Lower leg skin (tissue), 4 donors: ENCODE measurements around the gene PLCB1. TPM values are rescaled to one million over a fixed set of nuclear protein-coding genes. Genes with fewer than 3 reads are reported as not detected.

ENCODE experiments used
- DNase-seq, 2 donors: peaks; one replicate each; pipeline ENCODE4 v3.0.0-alpha.2; 2019; ENCODE audit warnings: low spot score in 2 of 2
- H3K4me3 ChIP-seq: fragments of 200-600 bp; sonication (generic); 2 replicates; pipeline ENCODE4 v1.5.1; 2017; ENCODE audit warnings: mild to moderate bottlenecking, low read depth; ENCODE audit not compliant: poor library complexity, severe bottlenecking
- POLR2A ChIP-seq, 2 donors: fragments of 450-650 bp; IDR thresholded peaks; one replicate each; pipeline ENCODE4 v1.6.1; 2016 to 2017; ENCODE audit warnings: antibody characterized with exemption in 2 of 2, mild to moderate bottlenecking in 1 of 2, moderate library complexity in 1 of 2
- WGBS, 2 donors: methylation state at CpG; one replicate each; pipeline ENCODE4 v1.1.5; 2018; 5-methylcytosine and 5-hydroxymethylcytosine counted together
- intact Hi-C: fragments of 100-400 bp; cut with DNase I; formaldehyde crosslinking; loops from one replicate; pipeline ENCODE4 v1.15.0; 2023; ENCODE audit warnings: low total_unique reads
- total RNA-seq, 4 donors: library from RNA; depleted of rRNA; stranded (reverse); fragments of >200 nt; gene quantifications; one replicate each; pipeline ENCODE4 v1.1.0, GENCODE V29; 2016
- TF ChIP-seq, protein P1 (sequence below), 3 donors: fragments of 450-650 bp; IDR thresholded peaks; one replicate each; pipeline ENCODE4 v1.5.1; 2016; ENCODE audit warnings: antibody characterized with exemption in 3 of 3, mild to moderate bottlenecking in 3 of 3, moderate library complexity in 2 of 3

Gene PLCB1
- total RNA-seq, 4 donors from 2014 or later = 4.1 to 16.2 (median 9.1) TPM

DNA sequence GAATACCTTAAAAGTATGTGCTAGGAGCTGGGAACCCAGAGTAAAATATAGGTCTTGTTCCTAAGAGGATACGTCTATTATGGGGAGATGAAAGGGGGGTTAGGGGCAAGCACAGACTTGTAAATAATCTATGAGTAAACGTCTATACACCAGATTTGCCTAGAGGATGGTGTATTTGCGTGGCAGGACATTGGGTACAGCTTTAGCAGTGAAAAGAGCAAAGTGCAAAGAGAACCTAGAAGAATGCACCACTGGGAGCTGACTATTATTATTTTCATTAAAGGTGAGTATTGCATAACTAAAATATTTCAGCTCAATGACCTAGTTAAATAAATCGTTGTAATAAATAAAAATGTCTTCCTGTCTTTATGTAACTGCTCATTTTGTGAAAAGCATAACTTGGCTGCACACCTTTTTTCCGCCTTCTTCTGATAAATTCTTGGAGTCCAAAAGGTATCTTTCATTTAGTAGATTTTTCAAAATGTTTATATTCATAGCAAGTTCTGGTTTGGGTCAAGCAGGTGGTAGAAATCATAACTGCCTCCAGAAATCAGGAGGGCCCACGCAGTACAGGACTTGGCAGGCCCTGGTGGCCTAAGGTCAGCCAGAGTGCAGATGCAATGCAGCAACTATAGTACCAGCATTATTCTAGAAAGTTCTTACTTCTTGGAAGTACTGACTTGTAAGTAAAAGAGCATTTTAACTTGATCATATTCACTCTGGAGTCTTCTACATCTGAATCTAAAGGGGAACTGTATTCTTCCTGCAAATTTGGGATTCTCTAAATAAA lies 357.2 kb downstream of the PLCB1 start:
- TF ChIP-seq POLR2A (IDR thresholded peaks at IDR 0.05) = no peak
- TF ChIP-seq, protein P1, sequence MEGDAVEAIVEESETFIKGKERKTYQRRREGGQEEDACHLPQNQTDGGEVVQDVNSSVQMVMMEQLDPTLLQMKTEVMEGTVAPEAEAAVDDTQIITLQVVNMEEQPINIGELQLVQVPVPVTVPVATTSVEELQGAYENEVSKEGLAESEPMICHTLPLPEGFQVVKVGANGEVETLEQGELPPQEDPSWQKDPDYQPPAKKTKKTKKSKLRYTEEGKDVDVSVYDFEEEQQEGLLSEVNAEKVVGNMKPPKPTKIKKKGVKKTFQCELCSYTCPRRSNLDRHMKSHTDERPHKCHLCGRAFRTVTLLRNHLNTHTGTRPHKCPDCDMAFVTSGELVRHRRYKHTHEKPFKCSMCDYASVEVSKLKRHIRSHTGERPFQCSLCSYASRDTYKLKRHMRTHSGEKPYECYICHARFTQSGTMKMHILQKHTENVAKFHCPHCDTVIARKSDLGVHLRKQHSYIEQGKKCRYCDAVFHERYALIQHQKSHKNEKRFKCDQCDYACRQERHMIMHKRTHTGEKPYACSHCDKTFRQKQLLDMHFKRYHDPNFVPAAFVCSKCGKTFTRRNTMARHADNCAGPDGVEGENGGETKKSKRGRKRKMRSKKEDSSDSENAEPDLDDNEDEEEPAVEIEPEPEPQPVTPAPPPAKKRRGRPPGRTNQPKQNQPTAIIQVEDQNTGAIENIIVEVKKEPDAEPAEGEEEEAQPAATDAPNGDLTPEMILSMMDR (IDR thresholded peaks at IDR 0.05) = no peak
- DNase-seq = no peak
- H3K4me3 ChIP-seq = no peak overlapping the region
- intact Hi-C loops = no loop called here
- 58 to 62% methylated on average over 6 of the region's 6 CpGs for WGBS, 2 donors

DNA sequence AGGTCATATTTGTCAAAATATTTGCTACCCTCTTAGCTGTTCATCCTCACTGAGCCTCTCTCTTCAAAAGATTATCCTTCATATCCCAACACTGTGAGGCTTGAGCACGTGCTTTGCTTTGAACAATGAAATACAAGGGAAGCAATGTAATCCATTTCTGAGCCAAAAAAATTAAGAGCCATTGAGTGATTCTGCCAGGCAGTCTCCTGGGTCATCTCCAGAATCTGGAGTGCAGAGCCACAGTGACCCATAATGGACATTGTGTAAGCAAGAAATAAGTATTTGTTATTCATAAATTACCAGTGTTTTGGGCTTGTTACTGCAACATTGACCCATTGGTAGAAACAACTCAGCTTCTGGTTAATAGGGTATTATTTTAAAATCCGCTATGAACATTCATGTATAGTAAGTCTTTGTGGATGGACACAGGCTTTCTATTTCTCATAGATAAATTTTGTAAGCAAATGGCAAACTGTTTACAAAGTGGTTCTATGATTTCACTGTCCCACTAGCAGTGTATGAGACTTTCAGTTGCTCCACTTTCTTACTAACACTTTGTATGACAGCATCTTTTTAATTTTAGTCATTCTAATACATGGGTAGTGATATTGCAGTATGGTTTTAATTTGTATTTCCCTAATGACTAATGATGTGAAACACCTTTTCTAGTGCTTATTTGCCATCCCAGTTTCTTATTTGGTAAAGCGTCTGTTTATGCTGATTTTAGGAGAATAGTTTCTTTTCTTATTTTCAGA lies 358.2 kb downstream of the PLCB1 start:
- intact Hi-C loops = no loop called here
- H3K4me3 ChIP-seq = no peak overlapping the region
- 74% methylated on average over 3 of the region's 3 CpGs for WGBS, 2 donors
- TF ChIP-seq, protein P1 (IDR thresholded peaks at IDR 0.05) = no peak
- no peak for TF ChIP-seq POLR2A (IDR thresholded peaks at IDR 0.05)
- DNase-seq = no peak

DNA sequence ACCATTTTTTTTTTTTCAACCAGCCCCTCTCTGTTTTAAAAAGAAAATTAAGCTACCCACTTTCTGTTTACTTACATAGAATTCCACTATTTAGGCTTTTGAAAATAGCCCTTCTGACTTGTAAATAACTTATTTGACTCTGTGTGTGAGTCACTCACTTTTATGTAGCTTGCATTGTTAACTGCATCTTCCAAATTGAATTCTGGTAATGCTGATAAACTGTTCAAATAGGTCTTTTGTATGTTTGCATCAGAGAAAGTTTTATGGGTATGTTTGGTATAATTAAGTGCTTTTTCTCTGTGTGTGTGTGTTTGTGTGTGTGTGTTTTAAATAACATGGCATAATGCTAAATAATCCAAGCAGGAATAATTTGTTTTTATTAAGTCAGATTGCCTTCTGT lies 360.1 kb downstream of the PLCB1 start:
- DNase-seq = no peak
- intact Hi-C loops = no loop called here
- TF ChIP-seq, protein P1 (IDR thresholded peaks at IDR 0.05) = no peak
- no peak for TF ChIP-seq POLR2A (IDR thresholded peaks at IDR 0.05)
- H3K4me3 ChIP-seq = no peak overlapping the region

DNA sequence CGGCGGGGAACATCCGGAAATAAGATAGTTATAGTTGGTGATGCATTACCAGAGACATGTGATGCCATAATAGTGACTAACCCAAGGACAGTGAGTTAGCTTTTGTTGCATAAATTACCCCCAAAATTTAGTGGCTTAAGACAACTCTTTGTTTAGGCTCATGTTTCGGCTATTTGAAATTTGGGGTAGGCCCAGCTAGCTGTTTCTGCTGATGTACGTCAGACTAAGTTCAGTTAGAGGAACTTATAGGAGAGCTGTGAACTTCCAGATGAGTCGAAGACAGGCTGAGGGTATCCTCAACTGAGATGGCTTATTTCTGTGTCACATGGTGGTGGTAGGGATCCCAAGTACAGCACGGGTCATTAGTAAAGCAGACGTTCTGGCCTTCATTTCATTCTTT lies 366.5 kb downstream of the PLCB1 start:
- intact Hi-C loops = no loop called here
- H3K4me3 ChIP-seq = no peak overlapping the region
- no peak for DNase-seq
- WGBS, 2 donors = 91 to 95% methylated on average over 8 of the region's 8 CpGs
- TF ChIP-seq, protein P1 (IDR thresholded peaks at IDR 0.05) = no peak
- no peak for TF ChIP-seq POLR2A (IDR thresholded peaks at IDR 0.05)

DNA sequence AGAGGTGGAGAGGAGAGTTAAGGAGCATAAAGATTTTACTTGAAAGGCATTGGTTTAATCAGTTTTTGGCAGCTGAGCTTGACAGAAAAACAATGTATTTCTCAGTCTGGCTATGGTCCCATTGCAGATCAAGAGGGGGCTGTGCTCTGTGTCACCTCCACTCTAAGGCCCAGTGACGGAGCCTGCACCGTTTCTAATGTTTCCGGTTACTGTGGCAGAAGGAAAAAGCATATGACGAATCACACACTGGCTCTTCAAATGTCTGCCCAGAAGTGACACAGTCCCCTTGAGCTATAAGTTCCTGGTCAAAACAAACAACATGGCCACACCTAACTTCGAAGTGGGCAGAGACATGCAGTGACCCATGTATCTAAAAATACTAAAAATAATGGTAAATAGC lies 372.0 kb downstream of the PLCB1 start:
- TF ChIP-seq, protein P1 (IDR thresholded peaks at IDR 0.05) = no peak
- no peak for TF ChIP-seq POLR2A (IDR thresholded peaks at IDR 0.05)
- intact Hi-C loops = no loop called here
- no peak overlapping the region for H3K4me3 ChIP-seq
- DNase-seq = no peak
- 82 to 84% methylated on average over 5 of the region's 5 CpGs for WGBS, 2 donors
